Glutamatergic neuron (in vitro differentiated cells): ENCODE data around the gene DRAM1. TPM values are rescaled to one million over a fixed set of nuclear protein-coding genes. Genes with fewer than 3 reads are reported as not detected.

Experiments
- DNase-seq: peaks from one replicate; pipeline ENCODE4 v3.0.0; 2022
- H3K27ac Mint-ChIP-seq: one replicate; pipeline ENCODE4 v1.8.0; 2020; ENCODE audit warnings: mild to moderate bottlenecking, mixed read lengths, inconsistent platforms; ENCODE audit not compliant: unreplicated experiment
- H3K27me3 Mint-ChIP-seq: one replicate; pipeline ENCODE4 v1.8.0; 2020; ENCODE audit warnings: mild to moderate bottlenecking, moderate library complexity, mixed read lengths, inconsistent platforms; ENCODE audit not compliant: unreplicated experiment
- H3K36me3 Mint-ChIP-seq: one replicate; pipeline ENCODE4 v1.8.0; 2020; ENCODE audit warnings: mild to moderate bottlenecking, mixed read lengths, inconsistent platforms; ENCODE audit not compliant: unreplicated experiment
- H3K4me1 Mint-ChIP-seq: one replicate; pipeline ENCODE4 v1.8.0; 2020; ENCODE audit warnings: mild to moderate bottlenecking, low read depth, mixed read lengths, inconsistent platforms; ENCODE audit not compliant: unreplicated experiment
- H3K4me3 Mint-ChIP-seq: one replicate; pipeline ENCODE4 v1.8.0; 2020; ENCODE audit warnings: mild to moderate bottlenecking, mixed read lengths, inconsistent platforms; ENCODE audit not compliant: unreplicated experiment
- H3K9me3 Mint-ChIP-seq: one replicate; pipeline ENCODE4 v1.8.0; 2020; ENCODE audit warnings: mild to moderate bottlenecking, moderate library complexity, mixed read lengths, inconsistent platforms; ENCODE audit not compliant: unreplicated experiment
- CTCF ChIP-seq: fragments of 200-600 bp; sonication (generic); IDR thresholded peaks from one replicate; pipeline ENCODE4 v1.5.0; 2021; ENCODE audit not compliant: partially characterized antibody, unreplicated experiment
- total RNA-seq: library from RNA; stranded (reverse); fragmentation: NEBNext Ultra II Directional; extraction: Animal tissue kit (Norgen Biotek cat#: 25700); gene quantifications from one replicate; pipeline ENCODE4 v1.2.1, GENCODE V29; 2021; ENCODE audit not compliant: unreplicated experiment

Gene DRAM1
- total RNA-seq, 1 donor from 2014 or later = 0.83 TPM

GRCh38 chr12:101933866-101934514 is 56.6 kb downstream of the DRAM1 start:
- no peaks in the 10 kb centered on the region for H3K36me3 Mint-ChIP-seq
- no peaks in the 10 kb centered on the region for H3K9me3 Mint-ChIP-seq
- no peak for TF ChIP-seq CTCF
- H3K27ac Mint-ChIP-seq = no peak overlapping the region
- H3K27me3 Mint-ChIP-seq = no peaks in the 10 kb centered on the region
- no peaks in the 10 kb centered on the region for H3K4me1 Mint-ChIP-seq
- no peak overlapping the region for H3K4me3 Mint-ChIP-seq
- no peak for DNase-seq

GRCh38 chr12:101935890-101936746 is 58.7 kb downstream of the DRAM1 start:
- TF ChIP-seq CTCF = no peak
- Mint-ChIP-seq H3K4me1 (no peaks in the 10 kb centered on the region), H3K4me3 (no peak overlapping the region), H3K27me3 (no peaks in the 10 kb centered on the region), H3K36me3 (no peaks in the 10 kb centered on the region), H3K27ac (no peak overlapping the region), H3K9me3 (no peaks in the 10 kb centered on the region)
- no peak for DNase-seq

DNA sequence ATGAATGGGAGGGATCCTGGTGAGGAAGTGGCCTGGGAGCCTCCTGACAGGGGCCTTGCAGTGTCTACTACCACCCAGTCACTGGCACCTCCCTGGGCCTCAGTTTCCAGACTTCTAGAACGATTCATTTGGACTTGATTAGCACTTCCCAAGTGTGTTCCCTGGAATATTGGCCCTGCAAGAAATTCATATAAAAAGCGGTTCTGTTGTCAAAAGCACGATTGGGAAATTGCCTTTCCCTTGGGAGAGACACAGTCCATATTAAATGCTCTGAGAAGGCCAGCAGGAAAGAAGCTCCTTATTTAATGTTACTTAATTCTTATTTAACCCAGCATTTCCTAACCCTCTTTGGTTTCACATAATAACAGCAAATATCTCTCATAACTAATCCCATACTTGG is 61.9 kb downstream of the DRAM1 start:
- no peak for DNase-seq
- no peaks in the 10 kb centered on the region for H3K27me3 Mint-ChIP-seq
- no peaks in the 10 kb centered on the region for H3K4me1 Mint-ChIP-seq
- H3K36me3 Mint-ChIP-seq = no peaks in the 10 kb centered on the region
- TF ChIP-seq CTCF = no peak
- H3K27ac Mint-ChIP-seq = no peak overlapping the region
- H3K4me3 Mint-ChIP-seq = no peak overlapping the region
- no peaks in the 10 kb centered on the region for H3K9me3 Mint-ChIP-seq

DNA sequence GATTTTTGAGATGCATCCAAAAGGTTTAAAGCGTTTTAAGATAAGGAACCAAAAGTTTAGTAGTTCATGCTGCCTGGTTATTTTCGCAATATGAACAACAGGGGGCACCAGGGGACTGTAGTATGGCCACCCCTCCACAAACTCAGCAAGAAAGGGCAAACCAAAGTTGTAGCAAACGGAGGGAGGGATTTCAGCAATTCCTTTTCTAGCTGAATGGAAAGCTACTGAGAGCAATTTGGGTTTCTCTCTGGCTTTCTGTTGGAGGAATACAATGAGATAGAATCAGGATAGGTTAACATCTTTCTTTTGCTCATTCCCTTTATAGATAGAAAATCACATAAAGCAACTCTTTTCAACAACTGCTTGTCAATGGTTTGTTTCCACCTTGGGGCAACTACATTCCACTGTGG is 62.5 kb downstream of the DRAM1 start:
- H3K4me3 Mint-ChIP-seq = no peak overlapping the region
- H3K9me3 Mint-ChIP-seq = no peaks in the 10 kb centered on the region
- peak; percentile 70 for TF ChIP-seq CTCF
- H3K36me3 Mint-ChIP-seq = no peaks in the 10 kb centered on the region
- DNase-seq = peak; percentile 40
- H3K27ac Mint-ChIP-seq = no peak overlapping the region
- no peaks in the 10 kb centered on the region for H3K4me1 Mint-ChIP-seq
- H3K27me3 Mint-ChIP-seq = no peaks in the 10 kb centered on the region

DNA sequence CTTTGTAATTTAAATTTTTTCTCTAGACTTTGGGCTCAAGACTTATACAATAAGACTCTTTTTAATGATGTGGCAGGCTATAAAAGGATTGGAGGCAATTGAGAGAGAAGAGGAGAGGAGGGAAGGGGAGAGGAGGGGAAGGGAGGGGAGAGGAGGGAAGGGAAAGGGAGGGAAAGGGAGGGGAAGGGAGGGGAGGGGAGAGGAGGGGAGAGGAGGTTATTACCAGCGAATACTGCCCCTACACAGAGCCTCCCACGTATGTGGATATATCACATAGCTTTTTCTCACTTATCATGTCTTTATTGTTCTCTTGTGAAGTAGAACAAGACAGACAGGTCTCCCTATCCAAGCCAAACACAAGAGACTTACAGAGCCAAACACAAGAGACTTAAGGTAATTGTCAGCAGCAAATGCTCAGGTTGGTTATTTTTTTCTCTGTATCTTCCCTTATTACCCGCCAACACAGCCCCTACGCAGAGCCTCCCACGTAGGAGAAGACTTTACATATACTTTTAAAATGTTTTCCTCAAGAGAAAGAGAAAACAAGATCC is 63.1 kb downstream of the DRAM1 start:
- Mint-ChIP-seq H3K4me3 (no peak overlapping the region), H3K4me1 (no peaks in the 10 kb centered on the region), H3K9me3 (no peaks in the 10 kb centered on the region), H3K27me3 (no peaks in the 10 kb centered on the region), H3K36me3 (no peaks in the 10 kb centered on the region), H3K27ac (no peak overlapping the region)
- DNase-seq = no peak
- no peak for TF ChIP-seq CTCF
